ENCODE data around the gene CTNNA2. TPM values are rescaled to one million over a fixed set of nuclear protein-coding genes. Genes with fewer than 3 reads are reported as not detected.

CTNNA2 gene
- total RNA-seq, 1 experiment from 2014 or later: 5.5 TPM

DNA sequence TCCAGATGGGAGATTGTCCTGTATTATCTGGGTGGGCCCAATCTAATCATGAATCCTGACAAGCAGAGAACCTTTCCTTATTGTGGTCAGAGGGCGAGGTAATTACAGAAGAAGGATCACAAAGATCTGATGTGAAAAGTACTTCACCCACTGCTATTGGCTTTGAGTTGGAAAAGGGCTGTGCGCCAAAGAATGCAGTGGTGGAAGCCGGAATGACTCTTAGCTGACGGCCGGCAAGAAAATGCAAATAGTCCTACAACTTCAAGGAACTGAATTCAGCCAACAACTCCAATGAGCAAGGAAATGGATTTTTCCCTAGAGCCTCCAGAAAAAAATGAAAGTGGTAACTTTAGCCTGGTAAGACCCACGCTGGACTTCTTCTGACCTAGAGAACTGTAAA, 67.3 kb downstream of the CTNNA2 start:
- Mint-ChIP-seq H3K36me3 (ENCODE audit: insufficient read depth in 1 of 3, low read depth in 3 of 3) (no peaks in the 10 kb centered on the region; a peak in 1 of 7 replicates), H3K9me3 (no peaks in the 10 kb centered on the region)
- DNase-seq: peak; percentile 42

More for the DNA sequence above, 67.3 kb downstream of the CTNNA2 start:
- no CpG with 5 or more reads among the region's 6 CpGs for WGBS (ENCODE audit: extremely low coverage, insufficient read length, low lambda C conversion rate)
- Histone ChIP-seq H3K23ac (ENCODE audit: insufficient read length, low read depth, low read length) (no peak overlapping the region), H2BK12ac (ENCODE audit: insufficient read length, low read depth, low read length) (no peak overlapping the region), H3K14ac (ENCODE audit: insufficient read depth, low read length) (no peak overlapping the region), H3K9ac (ENCODE audit: extremely low read depth, insufficient read length, low read length) (no peak overlapping the region), H3K4ac (ENCODE audit: low read depth, low read length) (no peak overlapping the region), H4K5ac (ENCODE audit: insufficient read length, low read depth, low read length) (no peak overlapping the region), H4K20me1 (ENCODE audit: control insufficient read depth, insufficient read depth, insufficient read length) (no peaks in the 10 kb centered on the region), H3K27me3 (ENCODE audit: insufficient read depth, low read length) (no peaks in the 10 kb centered on the region), H4K91ac (ENCODE audit: insufficient read length, low read depth, low read length) (no peak overlapping the region), H3K18ac (ENCODE audit: insufficient read length, low read depth, low read length) (no peak overlapping the region), H2AFZ (ENCODE audit: low read length) (no peak overlapping the region), H2AK5ac (ENCODE audit: insufficient read length, low read length) (no peak overlapping the region), H2BK120ac (ENCODE audit: low read depth, low read length, poor library complexity, severe bottlenecking) (no peak overlapping the region), H2BK20ac (ENCODE audit: low read depth, low read length, poor library complexity, severe bottlenecking) (no peak overlapping the region), H2BK5ac (ENCODE audit: insufficient read length, low read length) (no peak overlapping the region), H3K79me1 (ENCODE audit: insufficient read depth, low read depth, low read length, poor library complexity, severe bottlenecking) (no peaks in the 10 kb centered on the region), H3K23me2 (ENCODE audit: insufficient read length, low read depth, low read length, poor library complexity, severe bottlenecking) (no peaks in the 10 kb centered on the region), H3K4me1 (ENCODE audit: insufficient read depth, low read length) (no peaks in the 10 kb centered on the region; the same call in 1 of the 2 replicates), H3K27ac (ENCODE audit: insufficient read length, low read depth, low read length) (no peak overlapping the region), H3K79me2 (ENCODE audit: insufficient read depth, low read length) (no peaks in the 10 kb centered on the region), H3K4me2 (ENCODE audit: insufficient read depth, insufficient read length, low read length) (no peak overlapping the region), H3T11ph (ENCODE audit: low read length) (no peak overlapping the region), H2BK15ac (ENCODE audit: low read depth, low read length) (no peak overlapping the region), H4K8ac (replicated peaks; ENCODE audit: insufficient read length, low read depth, low read length) (no peak overlapping the region), H3K56ac (ENCODE audit: insufficient read length, low read depth, low read length) (no peak overlapping the region), H3K9me3 (ENCODE audit: control insufficient read depth, low read depth, low read length) (no peaks in the 10 kb centered on the region)
- TF ChIP-seq, protein P1, sequence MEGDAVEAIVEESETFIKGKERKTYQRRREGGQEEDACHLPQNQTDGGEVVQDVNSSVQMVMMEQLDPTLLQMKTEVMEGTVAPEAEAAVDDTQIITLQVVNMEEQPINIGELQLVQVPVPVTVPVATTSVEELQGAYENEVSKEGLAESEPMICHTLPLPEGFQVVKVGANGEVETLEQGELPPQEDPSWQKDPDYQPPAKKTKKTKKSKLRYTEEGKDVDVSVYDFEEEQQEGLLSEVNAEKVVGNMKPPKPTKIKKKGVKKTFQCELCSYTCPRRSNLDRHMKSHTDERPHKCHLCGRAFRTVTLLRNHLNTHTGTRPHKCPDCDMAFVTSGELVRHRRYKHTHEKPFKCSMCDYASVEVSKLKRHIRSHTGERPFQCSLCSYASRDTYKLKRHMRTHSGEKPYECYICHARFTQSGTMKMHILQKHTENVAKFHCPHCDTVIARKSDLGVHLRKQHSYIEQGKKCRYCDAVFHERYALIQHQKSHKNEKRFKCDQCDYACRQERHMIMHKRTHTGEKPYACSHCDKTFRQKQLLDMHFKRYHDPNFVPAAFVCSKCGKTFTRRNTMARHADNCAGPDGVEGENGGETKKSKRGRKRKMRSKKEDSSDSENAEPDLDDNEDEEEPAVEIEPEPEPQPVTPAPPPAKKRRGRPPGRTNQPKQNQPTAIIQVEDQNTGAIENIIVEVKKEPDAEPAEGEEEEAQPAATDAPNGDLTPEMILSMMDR (conservative IDR thresholded peaks at IDR 0.05): peak; percentile 40; the same call in 2 of the 3 replicates
- Mint-ChIP-seq H3K4me1 (peaks cover 5 to 6% of the 10 kb centered on the region in 2 experiments), H3K27me3 (ENCODE audit: low read depth) (no peaks in the 10 kb centered on the region), H3K4me3 (no peak overlapping the region), H3K27ac (no peak overlapping the region)

Measured in H9 (cell line).